K562 (cell line): Measurements from ENCODE around the gene PKHD1. TPM values are rescaled to one million over a fixed set of nuclear protein-coding genes. Genes with fewer than 3 reads are reported as not detected.

Source experiments
- ATAC-seq: fragments of 200-7000 bp; cut with Tn5 transposase; 3 replicates; pipeline ENCODE4 v1.9.1; 2020; ENCODE audit warnings: moderate library complexity
- BruUV-seq: library from RNA; stranded (reverse); fragments of 400-500 nt; replicated peaks from 2 replicates; lab custom pipeline; 2021; lab: Mats Ljungman, UMichigan
- CTCF ChIA-PET: fragments of 300-600 bp; formaldehyde crosslinking; extraction: SDS; loops from one replicate; lab custom pipeline; 2021; ENCODE audit warnings: low intra/inter-chr PET ratio; lab: Yijun Ruan, JAX
- POLR2A ChIA-PET: fragments of 300-600, 350-650 bp; sonication (Branson Sonifier 250); formaldehyde crosslinking; extraction: SDS; loops from one replicate; lab custom pipeline; 2021; ENCODE audit warnings: antibody characterized with exemption, inconsistent platforms; lab: Yijun Ruan, JAX
- DNase-seq, 4 experiments: peaks; one replicate each; pipeline versions ENCODE4 v3.0.0 to v3.0.0-alpha.2; 2011 to 2018; ENCODE audit warnings: low spot score in 3 of 4, mixed read lengths in 3 of 4; ENCODE audit errors: extremely low read depth in 1 of 4
- FAIRE-seq: peaks from 2 replicates; lab custom pipeline; 2011; peaks lifted over from hg19 to GRCh38; lab: Jason Lieb, UNC
- H2AFZ ChIP-seq: 2 replicates; pipeline ENCODE4 v1.6.0; 2011; ENCODE audit warnings: low read depth, low read length, control low read depth, inconsistent platforms
- H3K27ac ChIP-seq: fragments of 200-600 bp; 3 replicates; pipeline ENCODE4 v1.8.0; 2011; ENCODE audit warnings: low read depth, mild to moderate bottlenecking, control low read depth, inconsistent platforms, low read length, moderate library complexity, mixed read lengths; ENCODE audit errors: extremely low read depth
- H3K27me3 ChIP-seq, 2 experiments: fragments of 300-600 bp in 1 of 2; 2 replicates in 1 of 2; 3 replicates in 1 of 2; pipeline versions ENCODE4 v1.6.0 to v1.8.0; 2011; ENCODE audit warnings: inconsistent platforms in 2 of 2, low read length in 2 of 2, mild to moderate bottlenecking in 1 of 2, mixed read lengths in 1 of 2, moderate library complexity in 1 of 2; ENCODE audit not compliant: control insufficient read depth in 2 of 2, insufficient read depth in 2 of 2
- H3K36me3 ChIP-seq: fragments of 300-600 bp; 3 replicates; pipeline ENCODE4 v1.8.0; 2011; ENCODE audit warnings: mild to moderate bottlenecking, low read length, inconsistent platforms; ENCODE audit not compliant: control insufficient read depth, insufficient read depth
- H3K4me1 ChIP-seq, 2 experiments: fragments of 200-600 bp in 1 of 2; replicated peaks in 1 of 2; 2 replicates in 1 of 2; 3 replicates in 1 of 2; pipeline versions ENCODE4 v1.5.1 to v1.8.0; 2011; ENCODE audit warnings: inconsistent platforms in 2 of 2, low read length in 2 of 2, mild to moderate bottlenecking in 1 of 2, mixed read lengths in 1 of 2, moderate library complexity in 1 of 2; ENCODE audit not compliant: control insufficient read depth in 2 of 2, insufficient read depth in 2 of 2
- H3K4me2 ChIP-seq: 2 replicates; pipeline ENCODE4 v1.6.1; 2011; ENCODE audit warnings: low read length, control low read depth, inconsistent platforms, mixed read lengths; ENCODE audit not compliant: insufficient read depth
- H3K4me3 ChIP-seq: fragments of 200-600 bp; sonication (generic), shearing (Covaris generic); 2 replicates; pipeline ENCODE4 v1.5.1; 2016; ENCODE audit warnings: control low read depth, inconsistent platforms
- H3K79me2 ChIP-seq: fragments of 200-600 bp; 3 replicates; pipeline ENCODE4 v1.8.0; 2011; ENCODE audit warnings: low read length, inconsistent platforms; ENCODE audit not compliant: control insufficient read depth, insufficient read depth
- H3K9ac ChIP-seq, 2 experiments: 2 replicates each; pipeline versions ENCODE4 v1.6.0 to v1.6.1; 2011; ENCODE audit warnings: low read depth in 2 of 2, low read length in 2 of 2, control low read depth in 1 of 2, inconsistent platforms in 1 of 2, mild to moderate bottlenecking in 1 of 2, mixed read lengths in 1 of 2; ENCODE audit not compliant: insufficient read depth in 1 of 2
- H3K9me1 ChIP-seq: one replicate; pipeline ENCODE4 v1.6.0; 2011; ENCODE audit warnings: inconsistent platforms, mild to moderate bottlenecking, low read length, moderate library complexity; ENCODE audit not compliant: control insufficient read depth, insufficient read depth
- H3K9me3 ChIP-seq: replicated peaks from 2 replicates; pipeline ENCODE4 v1.5.1; 2011; ENCODE audit warnings: low read depth, low read length, inconsistent platforms; ENCODE audit not compliant: control insufficient read depth, insufficient read depth
- H4K20me1 ChIP-seq: replicated peaks from 2 replicates; pipeline ENCODE4 v1.6.1; 2011; ENCODE audit warnings: low read length, inconsistent platforms, mixed read lengths; ENCODE audit not compliant: control insufficient read depth, insufficient read depth
- CHD2 ChIP-seq: IDR thresholded peaks from 2 replicates; pipeline ENCODE4 v1.6.1; 2011; ENCODE audit warnings: low read depth, low read length
- EP400 ChIP-seq: fragments of 450-650 bp; IDR thresholded peaks from 2 replicates; pipeline ENCODE4 v1.6.1; 2017; ENCODE audit warnings: antibody characterized with exemption, mild to moderate bottlenecking, moderate library complexity
- NELFE ChIP-seq: IDR thresholded peaks from 2 replicates; pipeline ENCODE4 v1.6.1; 2011; ENCODE audit warnings: mild to moderate bottlenecking; ENCODE audit not compliant: insufficient read depth, insufficient read length
- PHF21A ChIP-seq: fragments of 450-650 bp; IDR thresholded peaks from 2 replicates; pipeline ENCODE4 v1.6.1; 2017; ENCODE audit warnings: low read depth, borderline replicate concordance
- TCF3 ChIP-seq: sonication (generic); formaldehyde crosslinking; IDR thresholded peaks from 2 replicates; pipeline ENCODE4 v1.4.0; 2020; ENCODE audit warnings: mild to moderate bottlenecking, missing genetic modification reagents
- ZNF507 ChIP-seq: conservative IDR thresholded peaks from 2 replicates; pipeline ENCODE4 v1.6.1; 2017; ENCODE audit warnings: missing genetic modification characterization, missing compliant biosample characterization
- WGBS: fragments of 100-300 bp; shearing (Covaris generic); methylation state at CpG from one replicate; pipeline ENCODE4 v1.1.6; 2016; ENCODE audit warnings: low coverage, mixed read lengths; ENCODE audit not compliant: insufficient coverage; ENCODE audit errors: missing lambda C conversion rate; 5-methylcytosine and 5-hydroxymethylcytosine counted together
- in situ Hi-C: fragments of 300-500 bp; cut with MboI; formaldehyde crosslinking; loops from 4 replicates; pipeline ENCODE4 v1.15.0; 2018; ENCODE audit warnings: inconsistent platforms, mixed read lengths
- intact Hi-C: fragments of 100-400 bp; cut with micrococcal nuclease; formaldehyde crosslinking; loops from 2 replicates; pipeline ENCODE4 v1.14.2; 2022
- polyA plus RNA-seq, 8 experiments: library from polyadenylated mRNA; depleted of rRNA in 4 of 8; stranded (reverse) in 5 of 8; unstranded in 3 of 8; fragments of >200 nt; fragmentation: Nextera tagmentation in 2 of 8; fragmentation: Illumina TruSeq in 1 of 8; extraction: Ambion mirVana in 2 of 8; extraction: Trizol in 1 of 8; gene quantifications; 2 replicates each; pipeline versions ENCODE4 v1.2.1 to v1.2.3, GENCODE V29; 2011 to 2014; ENCODE audit warnings: inconsistent platforms in 1 of 8, missing spikeins in 1 of 8
- total RNA-seq, 7 experiments: library from RNA; depleted of rRNA in 6 of 7; stranded (reverse); fragments of >200 nt in 6 of 7; fragmentation: Illumina TruSeq in 2 of 7; extraction: Trizol in 2 of 7; gene quantifications; 2 replicates each; pipeline versions ENCODE4 v1.2.1 to v1.2.3, GENCODE V29; 2011 to 2021; ENCODE audit warnings: low replicate concordance in 1 of 7

Gene PKHD1
- total and polyA plus RNA-seq, 9 of the 15 experiments (the other 6 are each of a cell fraction or from before 2014, with no cell fraction given) = 0.01 to 0.04 (median 0.01) TPM; not detected in 6

- FAIRE-seq = no peak
- H3K4me1 ChIP-seq = no peaks in the 10 kb centered on the region
- H2AFZ ChIP-seq = no peak overlapping the region
- intact Hi-C loops = no loop called here
- no peak for TF ChIP-seq CHD2
- no peak for TF ChIP-seq TCF3
- no peak for TF ChIP-seq NELFE
- TF ChIP-seq ZNF507 (tag) = no peak
- TF ChIP-seq EP400 = no peak
- no peak overlapping the region for H3K27ac ChIP-seq
- no peaks in the 10 kb centered on the region for H3K27me3 ChIP-seq
- H3K9ac ChIP-seq = no peak overlapping the region
- no peak overlapping the region for H3K4me3 ChIP-seq
- no TSS peak for BruUV-seq
- in situ Hi-C loops = no loop called here
- no peak for ATAC-seq
- no peaks in the 10 kb centered on the region for H3K9me1 ChIP-seq
- no peaks in the 10 kb centered on the region for H3K36me3 ChIP-seq
- ChIA-PET POLR2A (no interaction called here), CTCF (no interaction called here)
- no peak for DNase-seq
- H4K20me1 ChIP-seq = no peaks in the 10 kb centered on the region
- no peak overlapping the region for H3K4me2 ChIP-seq
- H3K9me3 ChIP-seq = peaks cover 4% of the 10 kb centered on the region; the same call in 1 of the 2 replicates
- no peaks in the 10 kb centered on the region for H3K79me2 ChIP-seq
Measured at GRCh38 chr6:51684603-51685002, 402.8 kb downstream of the PKHD1 start.

DNA sequence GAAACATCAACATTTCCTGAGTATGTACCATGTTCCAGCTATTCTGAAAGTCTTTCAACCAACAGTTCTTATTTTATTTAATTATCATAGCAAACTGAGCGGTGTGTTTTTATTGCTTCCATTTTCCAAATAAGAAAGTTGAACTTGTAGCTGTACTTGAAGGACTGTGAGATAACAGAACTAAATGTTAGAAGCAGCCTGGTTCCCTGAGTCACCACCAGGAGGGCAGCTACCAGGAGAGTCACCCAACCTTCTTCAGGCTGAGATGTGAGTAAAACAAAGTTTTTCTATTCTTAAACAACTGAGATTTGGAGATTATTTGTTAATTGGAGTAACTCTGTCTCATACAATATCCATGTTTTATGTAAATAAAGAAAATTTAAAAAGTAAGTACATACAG is 403.4 kb downstream of the PKHD1 start:
- TF ChIP-seq PHF21A = no peak
- no peak overlapping the region for H3K4me2 ChIP-seq
- no peaks in the 10 kb centered on the region for H3K79me2 ChIP-seq
- H3K9me1 ChIP-seq = no peaks in the 10 kb centered on the region
- ChIA-PET CTCF (no interaction called here), POLR2A (no interaction called here)
- H3K4me1 ChIP-seq = no peaks in the 10 kb centered on the region
- intact Hi-C loops = no loop called here
- H3K9me3 ChIP-seq = peaks cover 4% of the 10 kb centered on the region; the same call in 1 of the 2 replicates
- no peak for FAIRE-seq
- H4K20me1 ChIP-seq = no peaks in the 10 kb centered on the region
- BruUV-seq = no TSS peak
- no peak overlapping the region for H2AFZ ChIP-seq
- H3K36me3 ChIP-seq = no peaks in the 10 kb centered on the region
- H3K4me3 ChIP-seq = no peak overlapping the region
- no peak overlapping the region for H3K9ac ChIP-seq
- WGBS = 4% methylated on average over 1 of the region's 1 CpG
- no peak for DNase-seq
- ATAC-seq = no peak
- no peaks in the 10 kb centered on the region for H3K27me3 ChIP-seq
- in situ Hi-C loops = no loop called here
- no peak overlapping the region for H3K27ac ChIP-seq
